Astrocyte of the cerebellum (primary cell): ENCODE data around the gene LUZP1.

Experiments used
- DNase-seq: peaks from one replicate; pipeline ENCODE4 v3.0.0-alpha.2; 2011; ENCODE audit warnings: low read depth
- H3K4me3 ChIP-seq: 2 replicates; pipeline ENCODE4 v1.5.1; 2011; ENCODE audit warnings: mild to moderate bottlenecking, low read depth, low read length, moderate library complexity
- CTCF ChIP-seq: IDR thresholded peaks from 2 replicates; pipeline ENCODE4 v1.5.1; 2012; ENCODE audit warnings: low read length, low read depth, moderate library complexity, mild to moderate bottlenecking; ENCODE audit errors: missing control alignments
- in situ Hi-C: cut with HindIII; loops from 2 replicates; pipeline ENCODE4 v1.10.0; 2017; ENCODE audit warnings: low sequenced_read_pairs

Gene LUZP1

GRCh38 chr1:23122023-23122748, 46.5 kb downstream of the LUZP1 start:
- peak; percentile 50 for DNase-seq
- in situ Hi-C loops: no loop called here
- TF ChIP-seq CTCF: no peak
- no peak overlapping the region for H3K4me3 ChIP-seq

- DNase-seq: no peak
- H3K4me3 ChIP-seq: no peak overlapping the region
- in situ Hi-C loops: no loop called here
- no peak for TF ChIP-seq CTCF
These were observed 48.3 kb downstream of the LUZP1 start for GRCh38 chr1:23120383-23120782.

- in situ Hi-C loops: no loop called here
- no peak for TF ChIP-seq CTCF
- H3K4me3 ChIP-seq: no peak overlapping the region
- no peak for DNase-seq
These were observed 49.5 kb downstream of the LUZP1 start for GRCh38 chr1:23118957-23119792.

- no peak overlapping the region for H3K4me3 ChIP-seq
- in situ Hi-C loops: no loop called here
- TF ChIP-seq CTCF: no peak
- no peak for DNase-seq
These were observed 50.2 kb downstream of the LUZP1 start for GRCh38 chr1:23118407-23118806.

- no peak for TF ChIP-seq CTCF
- DNase-seq: no peak
- in situ Hi-C loops: no loop called here
- H3K4me3 ChIP-seq: no peak overlapping the region
These were observed 51.5 kb downstream of the LUZP1 start for GRCh38 chr1:23116921-23117699.

- no peak for TF ChIP-seq CTCF
- DNase-seq: no peak
- in situ Hi-C loops: no loop called here
- no peak overlapping the region for H3K4me3 ChIP-seq
These were observed 52.3 kb downstream of the LUZP1 start for GRCh38 chr1:23116216-23116836.
